ENCODE results near the gene CCDC54.

Gene CCDC54

GRCh38 chr3:107367353-107367752 lies 9.9 kb upstream of the CCDC54 start:
- H3K36me3 ChIP-seq (ENCODE audit: insufficient read depth, low read length): no peaks in the 10 kb centered on the region
- H3K27ac ChIP-seq (ENCODE audit: low read depth, low read length): no peak overlapping the region
- H3K9me3 ChIP-seq (ENCODE audit: low read length): no peaks in the 10 kb centered on the region

GRCh38 chr3:107368654-107369398 lies 8.4 kb upstream of the CCDC54 start:
- Histone ChIP-seq H3K36me3 (ENCODE audit: insufficient read depth, low read length) (no peaks in the 10 kb centered on the region), H3K4me3 (ENCODE audit: low read depth in 1 of 2, low read length in 2 of 2) (no peak overlapping the region), H3K27me3 (ENCODE audit: control insufficient read depth in 1 of 2, insufficient read depth in 2 of 2, low read length in 2 of 2) (no peaks in the 10 kb centered on the region), H3K9me3 (ENCODE audit: low read length) (no peaks in the 10 kb centered on the region), H3K9ac (ENCODE audit: low read length) (no peak overlapping the region), H3K27ac (ENCODE audit: low read depth, low read length) (no peak overlapping the region), H3K4me1 (ENCODE audit: insufficient read depth, low read length) (no peaks in the 10 kb centered on the region)

More at GRCh38 chr3:107367353-107367752, 9.9 kb upstream of the CCDC54 start:
- H3K4me1 ChIP-seq (ENCODE audit: insufficient read depth, low read length): no peaks in the 10 kb centered on the region
- no peak overlapping the region for H3K4me3 ChIP-seq (ENCODE audit: low read depth in 1 of 2, low read length in 2 of 2)
- H3K27me3 ChIP-seq (ENCODE audit: control insufficient read depth in 1 of 2, insufficient read depth in 2 of 2, low read length in 2 of 2): no peaks in the 10 kb centered on the region
- H3K9ac ChIP-seq (ENCODE audit: low read length): no peak overlapping the region

GRCh38 chr3:107369791-107370190 lies 7.4 kb upstream of the CCDC54 start:
- Histone ChIP-seq H3K9me3 (ENCODE audit: low read length) (no peaks in the 10 kb centered on the region), H3K27me3 (ENCODE audit: control insufficient read depth in 1 of 2, insufficient read depth in 2 of 2, low read length in 2 of 2) (no peaks in the 10 kb centered on the region), H3K27ac (ENCODE audit: low read depth, low read length) (no peak overlapping the region), H3K9ac (ENCODE audit: low read length) (no peak overlapping the region), H3K36me3 (ENCODE audit: insufficient read depth, low read length) (no peaks in the 10 kb centered on the region), H3K4me1 (ENCODE audit: insufficient read depth, low read length) (no peaks in the 10 kb centered on the region), H3K4me3 (ENCODE audit: low read depth in 1 of 2, low read length in 2 of 2) (no peak overlapping the region)

GRCh38 chr3:107370907-107371306 lies 6.3 kb upstream of the CCDC54 start:
- no peak overlapping the region for H3K9ac ChIP-seq (ENCODE audit: low read length)
- H3K27me3 ChIP-seq (ENCODE audit: control insufficient read depth in 1 of 2, insufficient read depth in 2 of 2, low read length in 2 of 2): no peaks in the 10 kb centered on the region
- H3K27ac ChIP-seq (ENCODE audit: low read depth, low read length): no peak overlapping the region
- no peak overlapping the region for H3K4me3 ChIP-seq (ENCODE audit: low read depth in 1 of 2, low read length in 2 of 2)
- H3K9me3 ChIP-seq (ENCODE audit: low read length): no peaks in the 10 kb centered on the region
- H3K36me3 ChIP-seq (ENCODE audit: insufficient read depth, low read length): no peaks in the 10 kb centered on the region
- H3K4me1 ChIP-seq (ENCODE audit: insufficient read depth, low read length): no peaks in the 10 kb centered on the region

- Histone ChIP-seq H3K4me1 (ENCODE audit: insufficient read depth, low read length) (no peaks in the 10 kb centered on the region), H3K36me3 (ENCODE audit: insufficient read depth, low read length) (no peaks in the 10 kb centered on the region)
These were observed 4.7 kb upstream of the CCDC54 start for GRCh38 chr3:107372506-107372905.

GRCh38 chr3:107373896-107374295 lies 3.3 kb upstream of the CCDC54 start:
- no peak overlapping the region for H3K9ac ChIP-seq (ENCODE audit: low read length)
- no peaks in the 10 kb centered on the region for H3K9me3 ChIP-seq (ENCODE audit: low read length)
- no peaks in the 10 kb centered on the region for H3K4me1 ChIP-seq (ENCODE audit: insufficient read depth, low read length)
- H3K27ac ChIP-seq (ENCODE audit: low read depth, low read length): no peak overlapping the region
- H3K27me3 ChIP-seq (ENCODE audit: control insufficient read depth in 1 of 2, insufficient read depth in 2 of 2, low read length in 2 of 2): no peaks in the 10 kb centered on the region
- H3K4me3 ChIP-seq (ENCODE audit: low read depth in 1 of 2, low read length in 2 of 2): no peak overlapping the region
- no peaks in the 10 kb centered on the region for H3K36me3 ChIP-seq (ENCODE audit: insufficient read depth, low read length)

More at GRCh38 chr3:107372506-107372905, 4.7 kb upstream of the CCDC54 start:
- Histone ChIP-seq H3K27ac (ENCODE audit: low read depth, low read length) (no peak overlapping the region), H3K9me3 (ENCODE audit: low read length) (no peaks in the 10 kb centered on the region), H3K4me3 (ENCODE audit: low read depth in 1 of 2, low read length in 2 of 2) (no peak overlapping the region), H3K27me3 (ENCODE audit: control insufficient read depth in 1 of 2, insufficient read depth in 2 of 2, low read length in 2 of 2) (no peaks in the 10 kb centered on the region), H3K9ac (ENCODE audit: low read length) (no peak overlapping the region)

GRCh38 chr3:107375682-107376081 lies 1.6 kb upstream of the CCDC54 start:
- no peaks in the 10 kb centered on the region for H3K9me3 ChIP-seq (ENCODE audit: low read length)
- H3K36me3 ChIP-seq (ENCODE audit: insufficient read depth, low read length): no peaks in the 10 kb centered on the region
- H3K9ac ChIP-seq (ENCODE audit: low read length): no peak overlapping the region
- no peak overlapping the region for H3K27ac ChIP-seq (ENCODE audit: low read depth, low read length)
- H3K4me1 ChIP-seq (ENCODE audit: insufficient read depth, low read length): no peaks in the 10 kb centered on the region
- H3K27me3 ChIP-seq (ENCODE audit: control insufficient read depth in 1 of 2, insufficient read depth in 2 of 2, low read length in 2 of 2): no peaks in the 10 kb centered on the region
- no peak overlapping the region for H3K4me3 ChIP-seq (ENCODE audit: low read depth in 1 of 2, low read length in 2 of 2)

- no peak overlapping the region for H3K4me3 ChIP-seq (ENCODE audit: low read depth in 1 of 2, low read length in 2 of 2)
- no peak overlapping the region for H3K9ac ChIP-seq (ENCODE audit: low read length)
- H3K36me3 ChIP-seq (ENCODE audit: insufficient read depth, low read length): no peaks in the 10 kb centered on the region
- no peaks in the 10 kb centered on the region for H3K9me3 ChIP-seq (ENCODE audit: low read length)
- H3K27ac ChIP-seq (ENCODE audit: low read depth, low read length): no peak overlapping the region
- H3K4me1 ChIP-seq (ENCODE audit: insufficient read depth, low read length): no peaks in the 10 kb centered on the region
- H3K27me3 ChIP-seq (ENCODE audit: control insufficient read depth in 1 of 2, insufficient read depth in 2 of 2, low read length in 2 of 2): no peaks in the 10 kb centered on the region
These were observed 5.4 kb downstream of the CCDC54 start for GRCh38 chr3:107382631-107383030.

- Histone ChIP-seq H3K27ac (ENCODE audit: low read depth, low read length) (no peak overlapping the region), H3K4me3 (ENCODE audit: low read depth in 1 of 2, low read length in 2 of 2) (no peak overlapping the region), H3K4me1 (ENCODE audit: insufficient read depth, low read length) (no peaks in the 10 kb centered on the region), H3K9ac (ENCODE audit: low read length) (no peak overlapping the region), H3K36me3 (ENCODE audit: insufficient read depth, low read length) (no peaks in the 10 kb centered on the region), H3K9me3 (ENCODE audit: low read length) (no peaks in the 10 kb centered on the region), H3K27me3 (ENCODE audit: control insufficient read depth in 1 of 2, insufficient read depth in 2 of 2, low read length in 2 of 2) (no peaks in the 10 kb centered on the region)
These were observed 7.2 kb downstream of the CCDC54 start for GRCh38 chr3:107384428-107384827.

GRCh38 chr3:107384907-107385306 lies 7.7 kb downstream of the CCDC54 start:
- Histone ChIP-seq H3K36me3 (ENCODE audit: insufficient read depth, low read length) (no peaks in the 10 kb centered on the region), H3K9ac (ENCODE audit: low read length) (no peak overlapping the region), H3K4me1 (ENCODE audit: insufficient read depth, low read length) (no peaks in the 10 kb centered on the region), H3K4me3 (ENCODE audit: low read depth in 1 of 2, low read length in 2 of 2) (no peak overlapping the region), H3K27ac (ENCODE audit: low read depth, low read length) (no peak overlapping the region), H3K27me3 (ENCODE audit: control insufficient read depth in 1 of 2, insufficient read depth in 2 of 2, low read length in 2 of 2) (no peaks in the 10 kb centered on the region), H3K9me3 (ENCODE audit: low read length) (no peaks in the 10 kb centered on the region)

GRCh38 chr3:107387555-107387954 lies 10.3 kb downstream of the CCDC54 start:
- Histone ChIP-seq H3K36me3 (ENCODE audit: insufficient read depth, low read length) (no peaks in the 10 kb centered on the region), H3K9ac (ENCODE audit: low read length) (no peak overlapping the region), H3K9me3 (ENCODE audit: low read length) (no peaks in the 10 kb centered on the region), H3K4me3 (ENCODE audit: low read depth in 1 of 2, low read length in 2 of 2) (no peak overlapping the region), H3K27me3 (ENCODE audit: control insufficient read depth in 1 of 2, insufficient read depth in 2 of 2, low read length in 2 of 2) (no peaks in the 10 kb centered on the region), H3K4me1 (ENCODE audit: insufficient read depth, low read length) (no peaks in the 10 kb centered on the region), H3K27ac (ENCODE audit: low read depth, low read length) (no peak overlapping the region)

GRCh38 chr3:107392549-107393165 lies 15.4 kb downstream of the CCDC54 start:
- no peaks in the 10 kb centered on the region for H3K9me3 ChIP-seq (ENCODE audit: low read length)
- no peaks in the 10 kb centered on the region for H3K36me3 ChIP-seq (ENCODE audit: insufficient read depth, low read length)

More at GRCh38 chr3:107392549-107393165, 15.4 kb downstream of the CCDC54 start:
- H3K4me1 ChIP-seq (ENCODE audit: insufficient read depth, low read length): no peaks in the 10 kb centered on the region
- H3K9ac ChIP-seq (ENCODE audit: low read length): no peak overlapping the region
- no peak overlapping the region for H3K27ac ChIP-seq (ENCODE audit: low read depth, low read length)
- H3K27me3 ChIP-seq (ENCODE audit: control insufficient read depth in 1 of 2, insufficient read depth in 2 of 2, low read length in 2 of 2): no peaks in the 10 kb centered on the region
- no peak overlapping the region for H3K4me3 ChIP-seq (ENCODE audit: low read depth in 1 of 2, low read length in 2 of 2)

Measured in muscle layer of colon (tissue), 2 donors.